Measurements from ENCODE around the gene MUL1. TPM values are rescaled to one million over a fixed set of nuclear protein-coding genes. Genes with fewer than 3 reads are reported as not detected.

The MUL1 gene
- total RNA-seq, 3 donors from 2014 or later, result 21.6 to 25.0 (median 24.2) TPM

GRCh38 chr1:20484519-20485462 lies 23.2 kb downstream of the MUL1 start:
- Mint-ChIP-seq H3K4me3 (peak overlapping the region; percentile 78), H3K36me3 (ENCODE audit: insufficient read depth) (peaks cover 2% of the 10 kb centered on the region), H3K4me1 (ENCODE audit: low read depth) (peaks cover 20% of the 10 kb centered on the region), H3K9me3 (no peaks in the 10 kb centered on the region), H3K27me3 (ENCODE audit: low read depth) (peaks cover 61% of the 10 kb centered on the region)
- no peak for DNase-seq
- ATAC-seq, result peak in 1 of 2 donors; percentile 6

- ATAC-seq (no peak), DNase-seq (no peak)
- H3K36me3 Mint-ChIP-seq (ENCODE audit: insufficient read depth), result peaks cover 2% of the 10 kb centered on the region
- H3K4me1 Mint-ChIP-seq (ENCODE audit: low read depth), result peaks cover 20% of the 10 kb centered on the region
- peak overlapping the region; percentile 78 for H3K4me3 Mint-ChIP-seq
- peaks cover 68% of the 10 kb centered on the region for H3K27me3 Mint-ChIP-seq (ENCODE audit: low read depth)
- H3K9me3 Mint-ChIP-seq, result no peaks in the 10 kb centered on the region
Observed at GRCh38 chr1:20483833-20484518, 24.0 kb downstream of the MUL1 start.

GRCh38 chr1:20483098-20483832 lies 24.7 kb downstream of the MUL1 start:
- ATAC-seq (no peak), DNase-seq (no peak)
- peaks cover 2% of the 10 kb centered on the region for H3K36me3 Mint-ChIP-seq (ENCODE audit: insufficient read depth)
- H3K27me3 Mint-ChIP-seq (ENCODE audit: low read depth), result peaks cover 68% of the 10 kb centered on the region
- H3K4me1 Mint-ChIP-seq (ENCODE audit: low read depth), result peaks cover 20% of the 10 kb centered on the region
- H3K9me3 Mint-ChIP-seq, result no peaks in the 10 kb centered on the region
- H3K4me3 Mint-ChIP-seq, result peak overlapping the region; percentile 27

- Mint-ChIP-seq H3K27me3 (ENCODE audit: low read depth) (peaks cover 67% of the 10 kb centered on the region), H3K4me3 (no peak overlapping the region), H3K4me1 (ENCODE audit: low read depth) (peaks cover 16% of the 10 kb centered on the region), H3K9me3 (no peaks in the 10 kb centered on the region), H3K36me3 (ENCODE audit: insufficient read depth) (peaks cover 2% of the 10 kb centered on the region)
- DNase-seq (no peak), ATAC-seq (no peak)
Observed at GRCh38 chr1:20481643-20482498, 26.1 kb downstream of the MUL1 start.

- ATAC-seq (no peak), DNase-seq (no peak)
- Mint-ChIP-seq H3K27me3 (ENCODE audit: low read depth) (peaks cover 73% of the 10 kb centered on the region), H3K4me3 (no peak overlapping the region), H3K4me1 (ENCODE audit: low read depth) (peaks cover 15% of the 10 kb centered on the region), H3K9me3 (no peaks in the 10 kb centered on the region), H3K36me3 (ENCODE audit: insufficient read depth) (peaks cover 2% of the 10 kb centered on the region)
Observed at GRCh38 chr1:20480951-20481617, 26.9 kb downstream of the MUL1 start.

- H3K4me3 Mint-ChIP-seq, result no peak overlapping the region
Observed at GRCh38 chr1:20480243-20480944, 27.6 kb downstream of the MUL1 start.

GRCh38 chr1:20479840-20480239 lies 28.1 kb downstream of the MUL1 start:
- no peaks in the 10 kb centered on the region for H3K9me3 Mint-ChIP-seq
- H3K4me3 Mint-ChIP-seq, result no peak overlapping the region
- ATAC-seq, result no peak
- DNase-seq, result no peak
- peaks cover 13% of the 10 kb centered on the region for H3K4me1 Mint-ChIP-seq (ENCODE audit: low read depth)
- peaks cover 2% of the 10 kb centered on the region for H3K36me3 Mint-ChIP-seq (ENCODE audit: insufficient read depth)
- H3K27me3 Mint-ChIP-seq (ENCODE audit: low read depth), result peaks cover 82% of the 10 kb centered on the region

More at GRCh38 chr1:20480243-20480944, 27.6 kb downstream of the MUL1 start:
- Mint-ChIP-seq H3K27me3 (ENCODE audit: low read depth) (peaks cover 76% of the 10 kb centered on the region), H3K9me3 (no peaks in the 10 kb centered on the region), H3K36me3 (ENCODE audit: insufficient read depth) (peaks cover 2% of the 10 kb centered on the region), H3K4me1 (ENCODE audit: low read depth) (peaks cover 13% of the 10 kb centered on the region)
- no peak for DNase-seq
- no peak for ATAC-seq

- Mint-ChIP-seq H3K4me1 (ENCODE audit: low read depth) (peaks cover 2% of the 10 kb centered on the region), H3K4me3 (no peak overlapping the region), H3K36me3 (ENCODE audit: insufficient read depth) (no peaks in the 10 kb centered on the region), H3K9me3 (no peaks in the 10 kb centered on the region), H3K27me3 (ENCODE audit: low read depth) (peaks cover 85% of the 10 kb centered on the region)
- DNase-seq, result no peak
- ATAC-seq, result no peak
Observed at GRCh38 chr1:20478057-20478635, 29.8 kb downstream of the MUL1 start.

- peaks cover 2% of the 10 kb centered on the region for H3K4me1 Mint-ChIP-seq (ENCODE audit: low read depth)
- H3K4me3 Mint-ChIP-seq, result no peak overlapping the region
- ATAC-seq (no peak), DNase-seq (no peak)
- no peaks in the 10 kb centered on the region for H3K36me3 Mint-ChIP-seq (ENCODE audit: insufficient read depth)
- no peaks in the 10 kb centered on the region for H3K9me3 Mint-ChIP-seq
- H3K27me3 Mint-ChIP-seq (ENCODE audit: low read depth), result peaks cover 84% of the 10 kb centered on the region
Observed at GRCh38 chr1:20477348-20478056, 30.4 kb downstream of the MUL1 start.

GRCh38 chr1:20476265-20477038 lies 31.5 kb downstream of the MUL1 start:
- H3K9me3 Mint-ChIP-seq, result no peaks in the 10 kb centered on the region
- H3K4me3 Mint-ChIP-seq, result no peak overlapping the region
- ATAC-seq (no peak), DNase-seq (no peak)
- H3K27me3 Mint-ChIP-seq (ENCODE audit: low read depth), result peaks cover 79% of the 10 kb centered on the region
- H3K36me3 Mint-ChIP-seq (ENCODE audit: insufficient read depth), result no peaks in the 10 kb centered on the region
- peaks cover under 1% of the 10 kb centered on the region for H3K4me1 Mint-ChIP-seq (ENCODE audit: low read depth)

- DNase-seq, result no peak
- Mint-ChIP-seq H3K9me3 (no peaks in the 10 kb centered on the region), H3K27me3 (ENCODE audit: low read depth) (peaks cover 71% of the 10 kb centered on the region), H3K4me3 (no peak overlapping the region), H3K4me1 (ENCODE audit: low read depth) (no peaks in the 10 kb centered on the region), H3K36me3 (ENCODE audit: insufficient read depth) (no peaks in the 10 kb centered on the region)
- ATAC-seq, result no peak
Observed at GRCh38 chr1:20474996-20475395, 33.0 kb downstream of the MUL1 start.

All from activated T-cell treated with anti-CD3 and anti-CD28 coated beads, Interleukin-2, amount 50 U/mL, for 4 hours (primary cell).